SU-DHL-6 (cell line): ENCODE data around the gene TMEM60.

Experiments
- EZH2phosphoT487 ChIP-seq: fragments of 200-600 bp; sonication (generic), shearing (Covaris generic); conservative IDR thresholded peaks from 2 replicates; pipeline ENCODE4 v1.6.1; 2018; ENCODE audit warnings: mild to moderate bottlenecking, antibody characterized with exemption, low read length, moderate library complexity, mixed read lengths
- TF ChIP-seq, protein P1 (sequence below): fragments of 200-600 bp; sonication (generic); IDR thresholded peaks from one replicate; pipeline ENCODE4 v1.5.1; 2017; ENCODE audit warnings: antibody characterized with exemption, mild to moderate bottlenecking, low read length, moderate library complexity; ENCODE audit not compliant: insufficient read depth, poor library complexity, severe bottlenecking

DNA sequence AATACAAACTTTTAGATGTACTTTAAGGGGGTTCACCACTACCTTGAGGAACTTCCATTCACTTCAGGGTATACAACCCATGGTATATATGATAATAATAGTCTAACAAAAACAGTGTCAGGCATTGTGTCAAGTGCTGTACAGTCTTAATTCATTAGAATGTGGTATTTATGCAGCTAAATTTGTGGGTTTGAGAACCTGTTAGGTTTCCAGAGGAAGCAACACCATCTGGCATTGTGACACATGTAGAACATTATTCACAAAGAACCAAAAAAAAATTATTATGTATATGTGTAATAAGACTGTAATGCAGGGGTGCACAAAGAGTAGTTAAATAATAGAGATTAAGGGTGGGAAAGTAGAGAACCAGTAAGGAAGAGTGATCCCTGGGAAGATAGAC lies 26.3 kb downstream of the TMEM60 start:
- TF ChIP-seq, protein P1, sequence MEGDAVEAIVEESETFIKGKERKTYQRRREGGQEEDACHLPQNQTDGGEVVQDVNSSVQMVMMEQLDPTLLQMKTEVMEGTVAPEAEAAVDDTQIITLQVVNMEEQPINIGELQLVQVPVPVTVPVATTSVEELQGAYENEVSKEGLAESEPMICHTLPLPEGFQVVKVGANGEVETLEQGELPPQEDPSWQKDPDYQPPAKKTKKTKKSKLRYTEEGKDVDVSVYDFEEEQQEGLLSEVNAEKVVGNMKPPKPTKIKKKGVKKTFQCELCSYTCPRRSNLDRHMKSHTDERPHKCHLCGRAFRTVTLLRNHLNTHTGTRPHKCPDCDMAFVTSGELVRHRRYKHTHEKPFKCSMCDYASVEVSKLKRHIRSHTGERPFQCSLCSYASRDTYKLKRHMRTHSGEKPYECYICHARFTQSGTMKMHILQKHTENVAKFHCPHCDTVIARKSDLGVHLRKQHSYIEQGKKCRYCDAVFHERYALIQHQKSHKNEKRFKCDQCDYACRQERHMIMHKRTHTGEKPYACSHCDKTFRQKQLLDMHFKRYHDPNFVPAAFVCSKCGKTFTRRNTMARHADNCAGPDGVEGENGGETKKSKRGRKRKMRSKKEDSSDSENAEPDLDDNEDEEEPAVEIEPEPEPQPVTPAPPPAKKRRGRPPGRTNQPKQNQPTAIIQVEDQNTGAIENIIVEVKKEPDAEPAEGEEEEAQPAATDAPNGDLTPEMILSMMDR: no peak
- TF ChIP-seq EZH2phosphoT487: no peak
